NB4 (cell line): ENCODE data around the gene ZNF487.
"Not testable (repeated sequence)": the region's sequence is repeated elsewhere in the genome, so short reads cannot be mapped to it uniquely, and the experiment has no call there.

Source experiments
- MYC ChIP-seq: IDR thresholded peaks from 2 replicates; pipeline ENCODE4 v1.6.1; 2011; ENCODE audit warnings: low read depth, low read length
- POLR2A ChIP-seq: IDR thresholded peaks from 2 replicates; pipeline ENCODE4 v1.6.1; 2011; ENCODE audit warnings: mild to moderate bottlenecking; ENCODE audit not compliant: insufficient read length; ENCODE audit errors: extremely low read depth
- TF ChIP-seq, protein P1 (sequence below): IDR thresholded peaks from one replicate; pipeline ENCODE4 v1.5.1; 2012; ENCODE audit warnings: low read depth, low read length
- TF ChIP-seq, protein P2 (sequence below): IDR thresholded peaks from 2 replicates; pipeline ENCODE4 v1.6.1; 2011; ENCODE audit warnings: low read depth, low read length

- not testable (repeated sequence) for TF ChIP-seq POLR2A, MYC
- TF ChIP-seq, protein P1, sequence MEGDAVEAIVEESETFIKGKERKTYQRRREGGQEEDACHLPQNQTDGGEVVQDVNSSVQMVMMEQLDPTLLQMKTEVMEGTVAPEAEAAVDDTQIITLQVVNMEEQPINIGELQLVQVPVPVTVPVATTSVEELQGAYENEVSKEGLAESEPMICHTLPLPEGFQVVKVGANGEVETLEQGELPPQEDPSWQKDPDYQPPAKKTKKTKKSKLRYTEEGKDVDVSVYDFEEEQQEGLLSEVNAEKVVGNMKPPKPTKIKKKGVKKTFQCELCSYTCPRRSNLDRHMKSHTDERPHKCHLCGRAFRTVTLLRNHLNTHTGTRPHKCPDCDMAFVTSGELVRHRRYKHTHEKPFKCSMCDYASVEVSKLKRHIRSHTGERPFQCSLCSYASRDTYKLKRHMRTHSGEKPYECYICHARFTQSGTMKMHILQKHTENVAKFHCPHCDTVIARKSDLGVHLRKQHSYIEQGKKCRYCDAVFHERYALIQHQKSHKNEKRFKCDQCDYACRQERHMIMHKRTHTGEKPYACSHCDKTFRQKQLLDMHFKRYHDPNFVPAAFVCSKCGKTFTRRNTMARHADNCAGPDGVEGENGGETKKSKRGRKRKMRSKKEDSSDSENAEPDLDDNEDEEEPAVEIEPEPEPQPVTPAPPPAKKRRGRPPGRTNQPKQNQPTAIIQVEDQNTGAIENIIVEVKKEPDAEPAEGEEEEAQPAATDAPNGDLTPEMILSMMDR, result not testable (repeated sequence)
- TF ChIP-seq, protein P2, sequence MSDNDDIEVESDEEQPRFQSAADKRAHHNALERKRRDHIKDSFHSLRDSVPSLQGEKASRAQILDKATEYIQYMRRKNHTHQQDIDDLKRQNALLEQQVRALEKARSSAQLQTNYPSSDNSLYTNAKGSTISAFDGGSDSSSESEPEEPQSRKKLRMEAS, result not testable (repeated sequence)
Observed at GRCh38 chr10:43421944-43422343, 15.0 kb upstream of the ZNF487 start.
